Activated T-cell treated with anti-CD3 and anti-CD28 coated beads, Interleukin-2, amount 50 U/mL, for 48 hours (primary cell): ENCODE measurements around the gene ECT2L.
"Not testable (repeated sequence)": the region's sequence is repeated elsewhere in the genome, so short reads cannot be mapped to it uniquely, and the experiment has no call there.

ENCODE experiments used
- DNase-seq, 2 experiments: peaks; one replicate each; pipeline ENCODE4 v3.0.0-alpha.2; 2020

ECT2L gene

DNA sequence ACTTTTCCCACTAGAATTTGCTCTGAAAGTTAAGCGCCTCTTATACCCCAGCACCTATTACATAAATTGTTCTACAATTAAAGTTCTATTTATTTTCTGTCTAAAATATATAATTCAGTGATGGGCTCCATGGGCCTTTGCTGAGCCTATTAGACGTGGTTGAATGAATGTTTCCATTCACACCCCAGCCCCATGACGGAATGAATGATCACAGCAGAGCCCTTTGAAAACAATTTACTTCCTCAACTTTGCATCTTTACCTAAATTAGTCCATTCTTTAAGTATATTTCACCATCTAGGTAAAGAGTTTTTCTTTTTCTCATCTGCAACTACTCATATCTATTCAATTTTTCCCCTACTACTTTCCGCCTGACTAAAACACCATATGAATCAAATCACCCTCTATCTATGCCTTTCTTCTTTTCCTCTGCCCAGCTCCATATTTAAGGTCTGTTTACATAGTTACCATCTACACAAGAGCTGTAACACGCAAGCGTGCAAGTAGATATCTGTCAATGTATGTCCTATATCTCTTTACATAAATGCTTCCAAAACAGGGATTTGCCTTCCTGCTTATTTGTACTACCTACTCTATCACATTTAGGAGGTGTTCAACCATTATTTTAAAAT lies 69.7 kb downstream of the ECT2L start:
- DNase-seq = no peak

DNA sequence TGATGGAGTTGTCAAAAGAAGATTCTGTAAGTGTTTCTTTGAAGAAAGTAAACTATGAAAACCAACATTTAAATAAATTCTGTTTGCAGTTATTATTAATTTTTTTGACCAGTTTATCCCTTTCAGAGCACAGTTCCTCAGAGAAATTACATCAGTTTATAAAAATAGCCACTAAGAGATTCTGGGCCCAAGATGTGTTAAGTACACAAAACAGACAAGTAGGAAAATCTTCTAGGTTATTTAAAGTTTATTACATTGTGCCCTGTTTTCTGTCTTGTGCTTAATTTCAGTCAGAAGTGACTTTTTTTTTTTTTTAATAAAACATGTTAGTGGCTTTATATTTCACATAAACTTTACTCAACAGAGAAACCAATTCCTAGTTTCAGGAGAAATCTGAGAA lies 72.3 kb downstream of the ECT2L start:
- DNase-seq = no peak

DNA sequence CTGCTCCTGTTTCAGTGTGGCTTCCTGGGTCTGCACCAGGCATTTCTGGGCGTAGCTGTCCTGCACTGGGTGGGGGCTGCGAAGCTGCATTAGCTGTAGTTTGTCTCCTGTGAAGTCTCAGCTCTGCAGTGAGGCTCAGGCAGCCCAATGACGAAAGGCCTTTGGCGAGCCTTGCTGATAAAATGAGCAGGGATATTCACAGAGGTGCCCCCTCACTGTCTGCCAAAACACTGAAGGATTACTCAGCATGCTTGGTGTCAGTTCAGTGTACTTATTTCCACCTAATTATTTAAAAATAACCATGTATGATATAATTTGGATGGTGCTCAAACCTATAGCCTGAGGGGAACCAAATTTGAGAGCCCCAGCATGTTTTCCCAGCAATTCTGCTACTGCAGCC lies 73.5 kb downstream of the ECT2L start:
- no peak for DNase-seq

DNA sequence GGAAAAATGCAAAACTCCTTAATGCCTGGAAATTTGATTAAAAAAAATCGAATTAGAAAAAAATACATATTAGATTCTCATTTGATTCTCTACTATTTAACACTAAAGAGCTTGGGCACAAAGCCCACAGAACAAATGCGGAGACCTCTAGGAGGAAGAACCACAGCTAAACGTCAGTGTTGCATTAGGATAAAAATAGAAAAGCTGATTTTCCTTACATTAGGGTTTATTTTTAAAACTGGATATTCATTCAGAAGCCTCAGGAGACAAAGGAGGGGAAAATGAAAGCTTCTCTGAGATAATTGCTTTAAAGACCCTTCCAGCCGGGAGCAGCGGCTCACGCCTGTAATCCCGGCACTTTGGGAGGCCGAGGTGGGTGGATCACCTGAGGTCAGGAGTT lies 77.3 kb downstream of the ECT2L start:
- no peak for DNase-seq

DNA sequence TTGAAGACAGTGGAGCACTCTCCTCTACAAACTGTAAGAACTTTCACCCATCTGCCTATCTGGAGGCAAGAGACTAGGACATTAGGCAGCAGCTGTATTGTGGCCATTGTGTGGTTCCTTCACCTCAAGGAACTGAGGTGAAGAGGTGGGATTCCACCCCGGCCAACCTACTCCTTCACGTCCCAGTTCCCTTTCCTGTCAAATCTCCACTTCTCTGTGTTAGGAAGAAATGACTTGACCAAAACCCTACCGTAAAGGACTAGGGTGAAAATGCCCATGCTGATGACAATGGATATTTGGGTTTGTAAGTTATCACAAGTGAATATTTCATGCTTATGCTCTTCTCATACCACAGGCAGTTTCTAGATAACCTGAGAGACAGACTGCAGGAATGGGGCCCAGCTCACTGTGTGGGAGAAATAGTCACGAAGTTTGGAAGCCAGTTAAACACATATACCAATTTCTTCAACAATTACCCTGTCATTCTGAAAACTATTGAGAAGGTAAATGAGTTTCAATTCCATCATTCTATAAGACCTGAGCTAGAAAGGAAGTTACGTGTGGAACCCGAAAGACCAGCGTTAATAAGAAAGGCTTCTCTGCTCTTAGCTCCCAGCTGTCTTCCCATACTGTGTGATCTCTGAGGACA lies 86.6 kb downstream of the ECT2L start:
- peak in 1 of 2 experiments; percentile 23 for DNase-seq

DNA sequence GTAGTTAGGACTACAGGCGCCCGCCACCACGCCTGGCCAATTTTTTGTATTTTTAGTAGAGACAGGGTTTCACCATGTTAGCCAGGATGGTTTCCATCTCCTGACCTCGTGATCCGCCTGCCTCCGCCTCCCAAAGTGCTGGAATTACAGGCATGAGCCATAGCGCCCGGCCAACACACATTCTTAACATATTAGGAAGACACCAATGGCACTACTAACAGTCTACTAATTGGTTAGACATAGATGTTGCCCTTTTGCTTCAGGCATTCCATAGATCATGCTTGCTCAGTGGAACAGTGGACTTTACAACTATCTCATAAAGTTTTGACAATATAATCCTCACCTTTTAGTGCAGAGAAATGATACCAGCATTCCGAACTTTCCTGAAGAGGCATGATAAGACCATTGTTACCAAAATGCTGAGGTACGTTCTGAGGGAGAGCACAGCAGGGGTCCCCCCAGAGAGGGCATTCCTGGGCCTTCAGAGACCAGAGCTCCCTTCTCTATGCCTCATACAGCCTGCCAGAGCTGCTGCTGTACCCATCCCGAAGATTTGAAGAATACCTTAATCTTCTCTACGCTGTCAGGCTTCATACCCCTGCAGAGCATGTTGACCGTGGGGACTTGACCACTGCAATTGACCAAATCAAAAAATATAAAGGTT lies 89.4 kb downstream of the ECT2L start:
- no peak for DNase-seq

DNA sequence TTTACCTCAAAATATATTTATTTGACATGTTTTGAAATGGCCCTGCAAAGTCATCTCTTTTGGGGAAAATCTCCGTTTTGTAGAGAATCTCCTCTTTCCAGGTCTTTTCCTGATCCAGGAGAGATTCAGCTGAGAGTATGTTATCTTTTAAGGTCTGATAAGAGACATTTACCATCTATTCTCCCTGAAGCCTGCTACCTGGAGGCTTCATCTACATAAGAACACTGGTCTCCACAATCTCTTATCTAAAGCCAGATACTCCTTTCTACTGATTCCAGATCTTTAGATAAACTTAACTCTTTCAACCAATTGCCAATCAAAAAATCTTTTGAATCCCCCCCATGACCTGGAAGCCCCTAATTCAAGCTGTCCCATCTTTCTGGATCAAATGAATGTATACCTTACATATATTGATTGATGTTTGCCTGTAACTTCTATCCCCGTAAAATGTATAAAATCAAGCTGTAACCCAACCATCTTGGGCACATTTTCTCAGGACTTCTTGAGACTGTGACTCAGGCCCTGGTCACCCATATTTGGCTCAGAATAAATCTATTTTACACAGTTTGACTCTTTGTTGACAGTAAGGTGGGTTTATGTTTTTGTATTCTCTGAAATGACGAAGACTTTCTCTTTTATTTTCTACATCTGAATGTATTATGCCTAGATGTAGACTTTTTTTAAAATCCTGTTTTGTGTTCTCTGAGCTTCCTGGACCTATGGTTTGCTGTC lies 95.5 kb downstream of the ECT2L start:
- no peak for DNase-seq

DNA sequence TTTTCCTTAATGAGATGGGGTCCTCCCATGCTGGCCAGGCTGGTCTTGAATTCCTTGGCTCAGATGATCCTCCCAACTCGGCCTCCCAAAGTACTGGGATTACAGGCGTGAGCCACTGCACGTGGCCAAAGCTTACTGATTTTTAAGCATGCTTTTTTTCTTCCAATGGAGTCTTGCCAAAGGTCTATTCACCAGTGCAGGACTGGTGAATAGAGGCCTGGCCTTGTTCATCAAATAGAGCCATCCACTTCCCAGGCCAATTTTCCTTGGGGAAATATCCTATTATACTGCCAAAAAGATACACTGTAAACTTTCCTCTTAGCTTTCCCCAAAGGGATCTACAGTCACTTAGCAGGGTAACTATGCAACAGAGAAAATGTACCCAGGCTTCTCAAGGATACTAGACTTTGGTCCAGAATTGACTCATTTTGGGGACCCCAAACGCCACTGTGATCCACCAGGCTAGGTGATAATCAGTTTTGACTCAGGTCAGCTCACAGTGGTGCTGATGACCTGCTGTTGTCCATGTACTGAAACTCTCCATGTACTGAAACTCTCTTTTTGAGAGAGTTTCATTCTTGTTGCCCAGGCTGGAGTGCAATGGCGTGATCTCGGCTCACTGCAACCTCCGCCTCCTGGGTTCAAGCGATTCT lies 100.3 kb downstream of the ECT2L start:
- no peak for DNase-seq

DNA sequence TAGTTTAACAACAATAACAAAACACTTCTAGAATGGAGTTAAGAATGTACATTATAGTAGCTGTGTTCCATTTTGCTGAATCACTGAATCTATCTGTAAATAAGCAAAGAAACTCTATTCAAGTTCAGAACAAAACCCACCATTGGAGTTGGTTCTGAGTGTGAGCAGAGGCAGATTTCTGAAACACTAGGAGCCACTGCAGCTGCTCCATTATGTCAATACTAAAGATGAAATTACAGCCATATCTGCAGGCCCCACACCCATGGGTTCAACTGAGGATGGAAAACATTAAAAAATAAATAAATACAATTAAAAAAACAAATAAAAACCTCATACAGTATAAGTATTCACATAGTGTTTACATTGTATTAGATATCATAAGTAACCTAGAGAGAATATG lies 101.1 kb downstream of the ECT2L start:
- DNase-seq = no peak

DNA sequence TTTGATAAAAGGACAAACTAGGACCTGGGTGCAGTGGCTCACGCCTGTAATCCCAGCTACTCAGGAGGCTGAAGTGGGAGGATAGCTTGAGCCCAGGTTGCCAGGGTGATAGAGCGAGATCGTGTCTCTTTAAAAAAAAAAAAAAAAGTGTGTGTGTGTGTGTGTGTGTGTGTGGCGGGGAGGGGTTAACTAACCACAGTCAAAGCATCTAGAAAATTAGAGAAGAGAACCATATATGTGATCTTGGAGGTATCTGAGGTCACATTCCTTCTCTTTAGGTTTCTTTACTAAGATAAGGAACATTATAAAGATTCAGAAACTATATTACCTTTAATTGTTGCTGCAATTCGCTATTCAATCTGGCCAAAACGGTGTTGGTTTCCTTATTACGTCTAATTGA lies 111.3 kb downstream of the ECT2L start:
- no peak for DNase-seq

DNA sequence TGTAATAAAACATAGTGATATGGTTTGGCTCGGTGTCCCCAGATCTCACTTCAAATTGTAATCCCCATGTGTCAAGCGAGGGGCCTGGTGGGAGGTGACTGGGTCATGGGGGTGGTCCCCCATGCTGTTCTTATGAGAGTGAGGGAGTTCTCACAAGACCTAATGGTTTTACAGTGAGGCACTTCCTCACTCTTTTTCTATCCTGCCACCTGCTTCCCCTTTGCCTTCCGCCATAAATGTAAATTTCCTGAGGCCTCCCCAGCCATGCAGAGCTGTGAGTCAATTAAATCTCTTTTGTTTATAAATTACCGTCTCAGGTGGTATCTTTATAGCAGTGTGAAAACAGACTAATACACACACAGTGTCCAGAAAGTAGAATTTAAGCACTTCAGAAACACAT lies 113.6 kb downstream of the ECT2L start:
- DNase-seq = no peak

DNA sequence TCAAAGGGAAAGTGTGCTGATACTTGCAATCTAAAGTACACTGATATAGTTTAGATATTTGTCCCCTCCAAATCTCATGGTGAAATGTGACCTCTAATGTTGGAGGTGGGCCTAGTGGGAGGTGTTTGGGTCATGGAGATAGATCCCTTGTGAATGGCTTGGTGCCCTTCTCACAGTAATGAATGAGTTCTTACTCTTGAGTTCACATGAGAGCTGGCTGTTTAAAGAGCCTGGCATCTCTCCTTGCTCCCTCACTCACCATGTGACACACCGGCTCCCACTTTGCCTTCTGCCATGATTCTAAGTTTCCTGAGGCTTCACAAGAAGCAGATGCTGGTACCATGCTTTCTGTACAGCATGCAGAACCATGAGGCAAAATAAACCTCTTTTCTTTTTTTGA lies 114.1 kb downstream of the ECT2L start:
- no peak for DNase-seq

DNA sequence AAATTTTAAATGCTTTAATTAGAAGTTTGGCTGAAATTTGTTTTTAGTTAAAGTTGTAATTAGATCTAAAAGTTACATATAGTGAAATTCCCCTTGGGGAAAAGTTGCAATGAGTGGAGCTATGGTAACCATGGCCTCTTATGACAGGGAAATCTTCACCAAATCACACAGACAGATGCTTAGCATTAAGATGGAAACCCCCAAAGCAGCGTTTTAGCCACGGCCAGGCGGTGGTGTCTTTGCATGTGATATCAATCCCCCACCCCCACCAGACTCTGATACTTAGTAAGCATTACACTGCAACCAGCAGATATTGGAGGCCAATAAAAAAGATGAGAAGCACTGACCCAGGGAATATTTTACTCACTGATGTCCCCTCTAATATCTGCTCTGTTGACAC lies 116.4 kb downstream of the ECT2L start:
- DNase-seq = no peak

DNA sequence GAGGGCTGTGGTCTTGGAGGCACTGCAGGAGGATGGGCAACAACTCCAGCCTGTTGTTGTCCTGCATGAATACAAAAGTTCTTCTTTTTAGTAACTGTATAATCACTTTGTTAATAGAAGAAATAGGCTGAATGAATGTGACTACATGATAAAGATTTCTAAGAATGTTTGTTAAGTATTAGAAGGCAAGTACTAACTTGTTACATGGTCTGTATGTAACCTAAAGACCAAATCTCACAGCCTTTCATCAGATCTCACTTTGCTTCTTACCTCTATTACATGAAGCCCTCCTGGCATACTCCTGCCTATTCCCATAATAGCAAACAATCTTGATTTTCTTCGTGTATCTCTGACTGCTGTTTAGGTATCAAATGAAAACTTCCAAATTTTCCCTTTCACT lies 118.8 kb downstream of the ECT2L start:
- no peak for DNase-seq

DNA sequence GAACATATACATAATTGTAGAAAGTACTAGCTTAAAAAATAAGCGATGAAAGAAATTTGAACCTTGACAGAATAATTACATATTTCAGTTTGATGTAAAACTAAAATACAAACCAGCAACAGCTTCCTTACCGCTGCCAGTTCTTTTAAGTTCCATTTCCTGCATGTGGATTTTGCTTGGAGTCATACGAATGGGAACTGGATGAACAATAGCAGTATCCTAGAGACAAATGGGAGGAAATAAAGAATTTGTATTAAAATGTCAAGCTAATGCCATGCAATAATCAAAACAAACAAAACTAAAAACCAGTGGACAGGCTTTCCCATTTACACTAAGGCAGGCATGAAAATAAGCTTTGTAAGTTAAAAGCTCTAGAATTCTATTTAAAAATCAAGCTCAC lies 125.0 kb downstream of the ECT2L start:
- no peak for DNase-seq

DNA sequence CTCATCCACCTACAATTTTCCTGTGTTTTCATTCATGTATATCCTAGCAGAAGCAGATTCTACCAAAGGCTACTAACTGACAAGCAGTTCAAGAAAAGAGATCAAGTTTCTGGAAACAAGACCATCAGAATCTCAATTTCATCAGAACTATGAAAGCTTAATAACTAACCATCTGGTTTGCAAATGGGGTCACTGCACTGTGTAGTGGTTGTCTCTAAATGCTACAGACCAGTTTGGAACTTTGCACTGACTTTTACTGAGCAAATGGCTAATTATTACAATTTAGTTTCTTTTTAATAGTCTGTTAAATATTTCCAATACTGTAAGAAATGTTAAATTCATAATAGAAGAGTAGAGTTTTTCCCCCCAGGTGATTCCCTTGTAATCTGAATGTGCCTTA lies 127.7 kb downstream of the ECT2L start:
- no peak for DNase-seq

DNA sequence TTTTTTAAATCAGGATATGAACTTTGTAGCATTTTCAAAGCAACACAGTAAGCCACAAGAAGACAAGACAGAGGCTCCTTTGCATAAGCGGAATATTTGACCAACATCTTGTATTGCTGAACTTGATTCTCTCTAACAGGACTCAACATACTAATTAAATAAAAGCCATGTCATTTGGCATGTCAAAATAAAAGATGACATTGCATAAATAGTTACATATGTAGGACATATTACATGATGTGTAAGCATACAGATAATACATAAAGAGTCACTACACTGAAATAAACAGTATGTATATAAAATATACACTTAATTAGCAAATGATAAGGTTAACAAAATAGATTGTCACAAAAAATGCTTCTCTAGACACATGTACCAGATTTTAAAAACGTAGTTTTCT lies 129.9 kb downstream of the ECT2L start:
- no peak for DNase-seq

DNA sequence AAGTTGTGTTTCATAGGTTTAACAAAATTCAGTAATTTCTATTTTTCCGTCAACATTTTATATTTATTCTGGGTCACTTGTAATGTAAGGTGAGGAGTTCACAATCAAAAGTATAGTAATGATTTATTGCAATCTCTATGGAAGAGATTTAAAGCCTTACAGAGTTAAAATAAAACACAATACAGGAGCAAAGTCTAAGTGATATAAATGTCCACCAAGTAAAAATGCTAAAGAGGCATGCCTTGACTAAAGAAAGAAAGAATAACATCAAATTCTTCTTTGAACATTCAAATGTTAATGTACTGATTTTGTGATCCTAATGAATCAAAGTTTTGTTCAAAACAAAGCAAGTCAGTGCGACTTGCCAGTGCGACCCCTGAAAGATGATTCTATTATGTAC lies 130.7 kb downstream of the ECT2L start:
- no peak for DNase-seq

DNA sequence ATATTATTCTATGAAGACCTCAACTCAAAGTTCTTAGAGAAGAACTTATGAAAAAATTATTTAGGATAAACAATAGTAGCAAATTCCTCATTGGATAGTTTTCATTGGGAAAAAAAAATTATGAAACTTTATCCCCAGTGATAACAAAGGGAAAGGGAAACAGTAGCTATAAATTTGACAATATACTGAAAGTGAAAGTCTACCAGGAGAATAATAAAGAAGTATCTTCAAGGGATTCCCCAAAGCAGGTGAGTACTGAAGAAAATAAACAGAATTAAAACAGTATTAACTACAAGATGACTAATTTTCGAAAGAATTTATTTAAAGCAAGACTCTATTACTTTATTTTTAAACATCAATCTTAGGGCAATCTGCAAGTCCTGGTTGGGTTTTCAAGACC lies 135.8 kb downstream of the ECT2L start:
- no peak for DNase-seq

DNA sequence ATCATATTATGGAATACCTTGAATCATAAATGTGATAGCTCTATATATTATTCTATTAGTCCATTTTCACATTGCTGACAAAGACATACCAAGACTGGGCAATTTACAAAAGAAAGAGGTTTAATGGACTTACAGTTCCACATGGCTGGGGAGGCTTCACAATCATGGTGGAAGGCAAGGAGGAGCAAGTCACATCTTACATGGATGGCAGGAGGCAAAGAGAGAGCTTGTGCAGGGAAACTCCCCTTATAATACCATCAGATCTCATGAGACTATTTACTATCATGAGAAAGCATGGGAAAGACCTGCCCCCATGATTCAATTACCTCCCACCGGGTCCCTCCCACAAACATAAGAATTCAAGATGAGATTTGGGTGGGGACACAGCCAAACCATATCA lies 141.0 kb downstream of the ECT2L start:
- DNase-seq = not testable (repeated sequence)

DNA sequence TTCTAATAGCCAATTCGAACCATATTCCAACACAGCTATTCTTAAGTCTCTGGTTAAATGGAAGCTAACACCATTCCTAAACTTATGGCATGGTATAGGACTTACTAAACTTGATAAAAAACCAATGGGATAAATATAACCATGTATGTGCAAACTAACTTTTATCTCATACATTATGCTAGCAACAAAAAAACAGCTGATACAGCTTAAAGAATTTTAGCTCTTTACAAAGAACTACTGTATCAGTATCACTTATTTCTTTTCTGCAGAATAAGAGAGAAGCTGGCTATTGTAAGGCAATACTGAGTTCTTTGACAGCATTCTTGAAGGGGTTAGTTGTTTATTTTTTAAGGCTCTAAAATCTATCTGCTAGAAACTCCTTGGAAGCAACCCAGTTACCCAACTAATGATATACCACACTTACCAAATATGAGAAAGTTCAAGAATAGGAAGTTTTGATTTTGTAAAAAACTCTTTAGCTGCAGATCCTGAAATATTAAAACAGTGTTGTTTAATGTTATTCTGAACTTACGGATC lies 147.3 kb downstream of the ECT2L start:
- DNase-seq = no peak

DNA sequence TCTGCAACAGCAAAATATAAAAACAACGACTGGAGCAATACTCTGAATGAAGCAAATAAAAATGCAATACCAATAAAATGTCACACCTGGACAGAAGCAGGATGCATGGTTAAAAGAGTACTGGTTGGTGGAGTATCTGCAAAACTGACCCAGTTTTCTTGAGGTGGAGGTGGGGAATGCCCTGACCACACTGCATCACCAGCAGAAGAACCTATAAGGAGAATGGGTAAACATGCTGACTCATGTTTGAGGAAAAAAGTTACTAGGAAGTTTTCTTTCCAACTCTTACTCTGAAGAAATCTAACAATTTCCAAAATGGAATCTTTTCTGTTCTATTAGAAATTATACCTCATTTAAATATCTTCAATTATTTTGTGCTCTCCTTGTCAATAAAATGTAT lies 148.5 kb downstream of the ECT2L start:
- no peak for DNase-seq

DNA sequence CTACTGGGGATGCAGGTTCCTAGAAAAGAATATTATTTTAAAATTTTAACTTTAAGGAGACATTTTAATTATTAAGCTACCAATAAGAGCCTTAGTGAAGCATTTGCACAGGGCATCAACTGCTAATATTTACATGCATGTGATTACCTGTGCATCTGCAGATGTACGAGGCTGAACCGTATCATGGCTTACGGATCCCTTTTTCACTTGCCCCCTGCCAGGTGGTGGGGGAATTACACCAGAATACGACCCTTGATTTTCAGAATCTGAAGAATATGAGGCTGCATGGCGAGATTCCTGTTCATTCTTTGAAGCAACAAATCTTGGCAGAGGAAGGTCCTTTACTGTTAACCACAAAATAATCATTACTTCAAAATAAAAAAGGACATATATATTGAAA lies 149.5 kb downstream of the ECT2L start:
- DNase-seq = no peak
